HuH-7 (cell line): ENCODE data around the gene HMOX1.
"Not testable (repeated sequence)": the region's sequence is repeated elsewhere in the genome, so short reads cannot be mapped to it uniquely, and the experiment has no call there.

Experiments used
- DNase-seq: peaks from one replicate; pipeline ENCODE4 v3.0.0; 2011; ENCODE audit warnings: low spot score

Gene HMOX1

GRCh38 chr22:35380013-35380412 lies 883 bp upstream of the HMOX1 start:
- DNase-seq = no peak

DNA sequence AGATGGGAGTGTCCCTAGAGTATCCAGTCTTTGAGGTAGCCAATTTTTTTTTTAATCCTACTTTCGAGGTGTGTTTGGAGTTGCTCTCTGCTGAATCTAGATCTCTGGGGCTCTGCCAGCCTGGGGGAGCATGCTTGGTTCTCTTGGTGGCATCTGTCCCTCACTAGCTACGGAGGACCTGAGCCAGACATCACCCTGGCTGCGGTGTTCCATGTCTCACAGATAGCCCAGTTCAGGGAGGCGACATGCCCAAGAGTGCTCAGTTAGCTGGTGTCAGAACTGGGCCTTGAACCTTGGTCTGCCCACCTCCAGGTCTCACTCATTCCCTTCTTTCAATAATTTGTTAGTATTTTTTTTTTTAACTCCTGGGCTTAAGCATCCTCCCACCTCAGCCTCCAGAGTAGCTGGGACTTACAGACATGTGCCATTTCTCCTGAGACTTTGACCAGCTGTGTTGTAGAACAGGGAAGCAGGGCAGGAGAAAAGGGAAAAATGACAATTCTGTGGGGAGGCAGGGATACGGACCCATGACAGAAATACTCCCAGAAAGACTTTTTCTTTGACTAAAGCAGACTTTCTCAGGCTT lies 621 bp downstream of the HMOX1 start:
- DNase-seq = no peak

- DNase-seq = no peak
Measured at GRCh38 chr22:35383679-35384071, 2.8 kb downstream of the HMOX1 start.

GRCh38 chr22:35384527-35384926 lies 3.6 kb downstream of the HMOX1 start:
- DNase-seq = no peak

DNA sequence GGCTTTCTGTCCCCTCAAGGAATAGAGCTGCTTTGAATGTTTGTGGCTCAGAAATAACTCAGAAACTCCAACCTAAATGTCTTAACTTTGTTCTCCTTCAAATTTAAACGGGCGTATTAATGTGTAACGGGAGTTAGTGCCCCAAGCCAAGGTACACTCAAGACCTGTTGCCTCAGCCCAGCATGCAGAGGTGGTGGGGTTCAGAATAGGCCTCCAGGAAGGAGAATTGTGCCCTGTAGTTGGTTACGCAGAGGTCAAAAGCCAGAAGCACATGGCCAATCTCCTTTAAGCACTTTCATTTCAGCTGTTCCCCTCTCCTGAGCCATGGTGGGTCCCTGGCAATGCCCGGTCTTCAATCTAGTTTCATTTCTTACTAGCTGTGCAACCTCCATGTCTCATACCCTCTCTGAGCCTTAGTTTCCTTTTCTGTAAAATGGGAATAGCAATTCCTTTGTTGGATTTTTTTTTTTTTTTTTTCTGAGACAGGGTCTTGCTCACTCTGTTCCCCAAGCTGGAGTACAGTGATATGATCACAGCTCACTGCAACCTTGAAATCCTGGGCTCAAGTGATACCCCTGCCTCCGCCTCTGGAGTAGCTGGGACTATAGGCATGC lies 4.2 kb downstream of the HMOX1 start:
- no peak for DNase-seq

DNA sequence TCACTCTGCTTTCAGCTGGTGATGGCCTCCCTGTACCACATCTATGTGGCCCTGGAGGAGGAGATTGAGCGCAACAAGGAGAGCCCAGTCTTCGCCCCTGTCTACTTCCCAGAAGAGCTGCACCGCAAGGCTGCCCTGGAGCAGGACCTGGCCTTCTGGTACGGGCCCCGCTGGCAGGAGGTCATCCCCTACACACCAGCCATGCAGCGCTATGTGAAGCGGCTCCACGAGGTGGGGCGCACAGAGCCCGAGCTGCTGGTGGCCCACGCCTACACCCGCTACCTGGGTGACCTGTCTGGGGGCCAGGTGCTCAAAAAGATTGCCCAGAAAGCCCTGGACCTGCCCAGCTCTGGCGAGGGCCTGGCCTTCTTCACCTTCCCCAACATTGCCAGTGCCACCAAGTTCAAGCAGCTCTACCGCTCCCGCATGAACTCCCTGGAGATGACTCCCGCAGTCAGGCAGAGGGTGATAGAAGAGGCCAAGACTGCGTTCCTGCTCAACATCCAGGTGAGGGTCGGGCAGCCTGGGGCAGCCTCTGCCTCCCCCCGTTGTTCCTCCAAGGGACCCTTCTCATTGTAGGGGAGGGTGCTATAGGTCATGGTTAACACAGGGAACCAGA lies 5.9 kb downstream of the HMOX1 start:
- DNase-seq = no peak

DNA sequence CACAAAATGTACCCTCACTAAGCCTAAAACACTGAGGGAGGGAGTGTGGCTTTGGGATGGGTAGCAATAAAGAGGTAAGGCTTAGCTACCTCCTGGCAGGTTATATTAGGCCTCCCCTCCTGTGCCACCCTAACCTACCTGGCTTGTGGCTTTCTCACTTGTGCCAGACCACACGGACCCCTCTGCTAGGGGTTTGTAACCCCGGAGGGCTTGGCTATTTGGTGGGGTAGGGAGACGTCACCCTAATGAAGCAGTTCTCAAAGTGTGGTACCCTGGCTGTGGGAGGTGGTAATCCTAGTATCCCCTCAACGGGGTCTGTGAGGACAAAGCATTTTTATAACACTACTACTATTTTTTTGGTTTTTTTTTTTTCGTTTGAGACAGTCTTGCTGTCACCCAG lies 10.0 kb downstream of the HMOX1 start:
- DNase-seq = no peak

- no peak for DNase-seq
Measured at GRCh38 chr22:35392357-35392756, 11.5 kb downstream of the HMOX1 start.

- DNase-seq = no peak
Measured at GRCh38 chr22:35393116-35394010, 12.5 kb downstream of the HMOX1 start.

DNA sequence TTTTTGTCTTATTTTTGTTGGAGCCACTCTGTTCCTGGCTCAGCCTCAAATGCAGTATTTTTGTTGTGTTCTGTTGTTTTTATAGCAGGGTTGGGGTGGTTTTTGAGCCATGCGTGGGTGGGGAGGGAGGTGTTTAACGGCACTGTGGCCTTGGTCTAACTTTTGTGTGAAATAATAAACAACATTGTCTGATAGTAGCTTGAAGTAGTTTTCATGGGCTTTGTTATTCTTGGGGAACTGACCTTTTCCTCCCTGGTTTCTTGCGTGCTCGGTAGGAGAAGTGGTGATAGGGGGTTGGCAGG lies 13.1 kb downstream of the HMOX1 start:
- no peak for DNase-seq

DNA sequence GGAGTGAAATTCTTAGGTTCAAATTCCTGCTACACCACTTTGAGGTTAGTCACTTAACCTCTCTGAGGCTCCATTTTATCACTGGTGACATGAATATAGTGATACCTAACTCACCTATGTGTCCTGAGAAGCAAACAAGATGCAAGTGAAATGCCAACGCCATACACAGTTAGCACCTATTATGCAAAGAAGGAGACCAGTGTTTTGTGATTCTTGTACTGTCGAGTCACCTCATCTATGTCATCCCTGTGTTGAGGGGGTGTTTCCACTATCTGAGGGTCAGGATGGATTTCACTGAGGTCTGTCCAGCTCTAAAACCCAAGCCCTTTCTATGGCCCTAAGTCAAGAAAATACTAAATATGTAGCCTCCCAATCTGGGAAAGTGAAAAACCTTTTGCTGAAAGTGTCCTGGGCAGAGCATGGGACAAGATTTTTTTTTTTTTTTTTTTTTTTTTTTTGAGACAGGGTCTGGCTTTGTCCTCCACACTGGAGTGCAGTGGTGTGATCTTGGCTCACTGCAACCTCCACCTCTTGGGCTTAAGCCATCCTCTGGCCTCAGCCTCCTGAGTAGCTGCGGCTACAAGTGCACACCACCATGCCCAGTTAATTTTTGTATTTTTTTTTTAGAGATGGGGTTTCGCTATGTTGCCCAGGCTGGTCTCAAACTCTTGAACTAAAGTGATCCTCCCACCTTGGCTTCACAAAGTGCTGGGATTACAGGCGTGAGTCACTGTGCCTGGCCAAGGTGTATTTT lies 14.1 kb downstream of the HMOX1 start:
- DNase-seq = no peak

GRCh38 chr22:35396622-35397021 lies 15.7 kb downstream of the HMOX1 start:
- not testable (repeated sequence) for DNase-seq

- DNase-seq = peak; percentile 51
Measured at GRCh38 chr22:35397095-35397904, 16.4 kb downstream of the HMOX1 start.

GRCh38 chr22:35398591-35398973 lies 17.7 kb downstream of the HMOX1 start:
- DNase-seq = no peak

DNA sequence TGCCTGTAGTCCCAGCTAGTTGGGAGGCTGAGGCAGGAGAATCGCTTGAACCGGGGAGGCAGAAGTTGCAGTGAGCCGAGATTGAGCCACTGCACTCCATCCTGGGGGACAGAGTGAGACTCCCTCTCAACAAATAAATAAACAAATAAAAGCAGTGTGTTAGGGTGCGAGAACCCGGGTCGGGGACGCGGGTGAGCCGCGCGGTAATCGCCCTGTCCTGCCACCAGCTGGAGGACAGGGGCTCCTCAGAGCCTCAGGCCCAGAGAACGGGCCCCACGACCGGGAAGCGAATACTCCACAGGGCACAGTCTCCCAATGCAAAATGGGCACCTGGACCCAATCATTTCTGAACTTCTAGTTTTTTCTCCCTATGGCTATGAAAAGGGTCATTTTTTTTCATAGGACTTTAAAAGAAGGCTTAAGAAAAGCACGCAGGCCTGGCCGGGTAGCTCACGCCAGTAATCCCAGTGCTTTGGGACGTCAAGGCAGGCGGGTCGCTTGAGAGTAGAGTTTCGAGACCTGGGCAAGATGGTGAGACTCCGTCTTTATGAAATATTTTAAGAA lies 18.3 kb downstream of the HMOX1 start:
- no peak for DNase-seq

GRCh38 chr22:35399678-35400500 lies 19.0 kb downstream of the HMOX1 start, which contains the start of gene MCM5:
MCM5 (plus strand) TSS chr22:35400140; CDS start chr22:35400439, 299 bp downstream.
- peak; percentile 99 for DNase-seq

DNA sequence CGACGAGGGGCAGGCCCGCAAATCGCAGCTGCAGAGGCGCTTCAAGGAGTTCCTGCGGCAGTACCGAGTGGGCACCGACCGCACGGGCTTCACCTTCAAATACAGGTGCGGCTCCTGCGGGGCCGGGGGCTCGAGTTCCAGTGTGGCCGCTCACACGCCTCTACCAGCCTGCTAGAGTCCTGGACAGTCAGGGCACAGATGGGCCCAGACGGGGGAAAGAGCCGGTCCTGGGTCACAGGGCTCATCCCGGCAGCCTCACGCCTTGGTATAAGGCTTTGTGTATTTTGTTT lies 19.6 kb downstream of the HMOX1 start:
- no peak for DNase-seq

- DNase-seq = no peak
Measured at GRCh38 chr22:35401863-35402262, 21.0 kb downstream of the HMOX1 start.

- DNase-seq = no peak
Measured at GRCh38 chr22:35403356-35403755, 22.5 kb downstream of the HMOX1 start.

DNA sequence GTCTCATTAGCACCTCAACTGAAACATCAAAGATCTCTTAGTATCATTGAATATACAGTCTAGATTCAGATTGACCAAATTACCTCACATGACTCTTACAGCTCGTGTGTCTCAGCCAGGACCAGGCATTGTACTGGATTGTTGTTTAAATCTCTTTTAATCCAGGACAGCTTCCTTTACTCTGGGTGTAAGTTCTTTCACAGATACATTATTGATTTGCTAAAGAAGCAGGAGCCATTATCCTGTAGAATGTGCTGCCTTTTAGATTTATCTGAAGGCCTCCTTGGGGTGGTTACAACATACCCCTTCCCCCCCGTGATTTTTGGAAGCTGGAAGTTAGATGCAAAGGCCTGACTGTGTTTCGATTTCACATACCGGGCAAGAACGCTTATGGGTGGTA lies 23.3 kb downstream of the HMOX1 start:
- no peak for DNase-seq
